Measurements from ENCODE around the gene KIF26A. TPM values are rescaled to one million over a fixed set of nuclear protein-coding genes. Genes with fewer than 3 reads are reported as not detected.

KIF26A gene
- total and polyA plus RNA-seq, 2 of the 4 experiments (the other 2 are of a cell fraction): not detected

GRCh38 chr14:104148433-104149277, 10.3 kb downstream of the KIF26A start:
- Histone ChIP-seq H3K18ac (ENCODE audit: low read depth, low read length) (no peak overlapping the region), H2AK9ac (replicated peaks; ENCODE audit: low read depth, low read length, poor library complexity) (no peak overlapping the region), H4K20me1 (ENCODE audit: insufficient read depth, low read length) (no peaks in the 10 kb centered on the region), H4K91ac (ENCODE audit: insufficient read depth, low read depth, low read length) (no peak overlapping the region), H4K5ac (ENCODE audit: low read depth, low read length) (no peak overlapping the region), H2AK5ac (ENCODE audit: low read depth, low read length) (no peak overlapping the region), H3K27ac (ENCODE audit: insufficient read depth, low read length) (no peak overlapping the region), H3K9ac (ENCODE audit: low read depth, low read length) (no peak overlapping the region), H3K9me1 (ENCODE audit: insufficient read depth, low read length) (no peaks in the 10 kb centered on the region), H2BK5ac (ENCODE audit: low read depth, low read length, poor library complexity, severe bottlenecking) (no peak overlapping the region), H4K8ac (ENCODE audit: low read depth in 2 of 2, low read length in 2 of 2) (no peak overlapping the region), H2AFZ (replicated peaks; ENCODE audit: low read length, poor library complexity) (no peak overlapping the region), H2BK20ac (ENCODE audit: low read depth, low read length) (no peak overlapping the region), H3K9me3 (ENCODE audit: control insufficient read depth, insufficient read depth, low read length) (no peaks in the 10 kb centered on the region; the same call in 1 of the 2 replicates), H3K4me3 (ENCODE audit: insufficient read depth, low read depth, low read length) (no peak overlapping the region), H3K4me2 (ENCODE audit: low read depth, low read length) (no peak overlapping the region), H3K79me1 (ENCODE audit: low read depth in 1 of 2, low read length in 2 of 2) (no peaks in the 10 kb centered on the region), H3K36me3 (ENCODE audit: control insufficient read depth, insufficient read depth, low read length) (no peaks in the 10 kb centered on the region), H3K27me3 (ENCODE audit: control insufficient read depth, insufficient read depth, low read length) (no peaks in the 10 kb centered on the region; the same call in 1 of the 2 replicates), H2BK120ac (ENCODE audit: low read depth, low read length) (no peak overlapping the region), H3K23ac (ENCODE audit: low read depth, low read length) (no peak overlapping the region), H3K4ac (ENCODE audit: low read depth, low read length) (no peak overlapping the region), H3K4me1 (ENCODE audit: control insufficient read depth, insufficient read depth, low read length) (no peaks in the 10 kb centered on the region), H3K14ac (replicated peaks; ENCODE audit: low read depth, low read length) (no peak overlapping the region), H2BK15ac (ENCODE audit: low read depth, low read length) (no peak overlapping the region), H3K56ac (ENCODE audit: extremely low read depth, insufficient read depth, low read length) (no peak overlapping the region)
- intact Hi-C loops (cut with micrococcal nuclease): no loop called here
- ChIA-PET POLR2A (ENCODE audit: unreplicated experiment) (no interaction called here), CTCF (no interaction called here)
- 72% methylated on average over 3 of the region's 22 CpGs; no CpG with 5 or more reads in 1 of the 2 experiments for WGBS, 2 experiments (ENCODE audit: extremely low coverage in 2 of 2, insufficient read length in 1 of 2)
- ATAC-seq (ENCODE audit: low read depth) (no peak), DNase-seq (no peak)
- dilution Hi-C loops (cut with HindIII; ENCODE audit: low sequenced_read_pairs, unreplicated experiment): no loop called here
- BruUV-seq (replicated peaks): no TSS peak
- in situ Hi-C loops (cut with MboI; ENCODE audit: low sequenced_read_pairs): no loop called here
- TF ChIP-seq MAFK (IDR thresholded peaks at IDR 0.05; ENCODE audit: low read depth, low read length): no peak
- TF ChIP-seq SMC3 (IDR thresholded peaks at IDR 0.05; ENCODE audit: low read depth, low read length): no peak
- TF ChIP-seq MXI1 (IDR thresholded peaks at IDR 0.05; ENCODE audit: borderline replicate concordance, low read depth, low read length): no peak
- no peak for TF ChIP-seq CTCF (conservative IDR thresholded peaks at IDR 0.05; ENCODE audit: low read depth, low read length)
- no peak for TF ChIP-seq RCOR1 (IDR thresholded peaks at IDR 0.05; ENCODE audit: insufficient replicate concordance, low read length)
- no peak for TF ChIP-seq POLR2A (IDR thresholded peaks at IDR 0.05; ENCODE audit: low read depth, low read length)
- TF ChIP-seq CHD1 (IDR thresholded peaks at IDR 0.05; ENCODE audit: low read depth, low read length): no peak
- TF ChIP-seq CEBPB (IDR thresholded peaks at IDR 0.05; ENCODE audit: low read depth, low read length): no peak
- no peak for TF ChIP-seq RAD21 (IDR thresholded peaks at IDR 0.05; ENCODE audit: low read length)
- no peak for TF ChIP-seq FOS (IDR thresholded peaks at IDR 0.05; ENCODE audit: low read depth, low read length)
- no peak for TF ChIP-seq RFX5 (IDR thresholded peaks at IDR 0.05; ENCODE audit: low read depth, low read length)
- no peak for TF ChIP-seq MAZ (IDR thresholded peaks at IDR 0.05; ENCODE audit: borderline replicate concordance, low read depth, low read length)
- no peak for TF ChIP-seq ELK1 (IDR thresholded peaks at IDR 0.05; ENCODE audit: borderline replicate concordance, low read depth, low read length)
- TF ChIP-seq BHLHE40 (IDR thresholded peaks at IDR 0.05; ENCODE audit: low read depth, low read length): no peak
- no peak for TF ChIP-seq NFE2L2 (IDR thresholded peaks at IDR 0.05; ENCODE audit: low read depth, low read length)

Data from IMR-90 (cell line).